Measurements from ENCODE around the gene TPRN. TPM values are rescaled to one million over a fixed set of nuclear protein-coding genes. Genes with fewer than 3 reads are reported as not detected.
A peak's percentile ranks its signal among the peaks of the same experiment; 100 is the strongest.

TPRN gene
- polyA plus RNA-seq, 1 donor from 2014 or later, result 8.1 TPM

DNA sequence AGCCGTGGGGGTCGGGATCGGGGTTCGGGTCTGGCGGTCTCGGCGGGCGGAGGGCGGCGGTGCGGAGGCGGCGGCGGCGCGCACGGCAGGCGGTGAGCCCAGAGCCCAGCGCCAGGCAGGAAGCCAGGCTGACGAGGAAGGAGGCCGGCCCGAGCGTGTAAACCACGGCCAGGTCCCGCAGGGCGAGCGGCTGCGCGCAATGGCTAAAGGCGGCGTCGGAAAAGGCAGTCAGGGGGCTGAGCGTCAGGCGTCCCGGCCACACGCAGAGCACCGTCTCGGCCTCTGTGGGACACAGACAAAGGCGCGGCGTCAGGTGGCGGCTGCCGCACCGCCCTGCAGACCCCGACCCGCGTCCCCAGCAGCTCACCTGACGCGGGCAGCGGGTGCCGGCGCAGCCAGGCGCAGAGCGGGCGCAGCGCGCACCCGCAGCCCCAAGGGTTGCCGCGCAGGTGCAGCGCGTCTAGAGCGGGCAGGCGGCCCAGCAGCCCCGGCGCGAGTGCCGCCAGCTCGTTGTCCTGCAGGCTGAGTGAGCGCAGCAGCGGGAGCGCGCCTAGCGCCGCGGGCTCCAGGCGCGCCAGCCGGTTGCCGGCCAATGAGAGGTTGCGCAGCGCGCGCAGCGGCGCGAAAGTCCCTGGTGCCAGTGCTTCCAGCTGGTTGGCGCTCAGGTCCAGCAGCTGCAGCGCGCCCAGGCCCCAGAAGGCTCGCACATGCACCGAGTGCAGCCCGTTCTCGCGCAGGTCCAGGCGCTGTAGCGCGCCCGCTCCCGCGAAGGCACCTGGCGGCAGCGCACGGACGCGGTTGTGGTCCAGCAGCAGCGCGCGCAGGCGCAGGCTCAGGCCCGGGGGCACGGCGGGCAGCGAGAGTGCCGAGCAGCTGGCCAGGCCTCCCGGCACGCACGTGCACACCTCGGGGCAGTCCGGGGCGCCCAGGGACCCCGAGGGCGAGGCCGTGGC lies 31.4 kb downstream of the TPRN start:
- Histone ChIP-seq H3K79me2 (replicated peaks; ENCODE audit: insufficient read depth, low read length) (no peaks in the 10 kb centered on the region), H4K20me1 (ENCODE audit: insufficient read depth) (no peaks in the 10 kb centered on the region), H2AFZ (ENCODE audit: low read depth, low read length) (peak overlapping the region; percentile 32), H3K9me3 (ENCODE audit: low read length) (no peaks in the 10 kb centered on the region), H3K27me3 (ENCODE audit: insufficient read depth, low read depth, low read length) (peaks cover 41% of the 10 kb centered on the region), H3K27ac (ENCODE audit: low read length) (peak overlapping the region; percentile 71), H3K9ac (ENCODE audit: low read length) (peak overlapping the region; percentile 82), H3F3A (ENCODE audit: insufficient read depth, low read length, poor library complexity, severe bottlenecking) (no peaks in the 10 kb centered on the region), H3K4me2 (ENCODE audit: low read length) (no peak overlapping the region), H3K36me3 (ENCODE audit: insufficient read depth, low read length) (no peaks in the 10 kb centered on the region), H3K4me3 (ENCODE audit: low read length) (peak overlapping the region; percentile 78), H3K9me2 (ENCODE audit: insufficient read depth, low read length) (no peaks in the 10 kb centered on the region)
- TF ChIP-seq TAF1 (IDR thresholded peaks at IDR 0.05; ENCODE audit: low read depth), result no peak
- peak; percentile 49 for TF ChIP-seq SMC3 (conservative IDR thresholded peaks at IDR 0.05; ENCODE audit: poor library complexity)
- TF ChIP-seq, protein P1, sequence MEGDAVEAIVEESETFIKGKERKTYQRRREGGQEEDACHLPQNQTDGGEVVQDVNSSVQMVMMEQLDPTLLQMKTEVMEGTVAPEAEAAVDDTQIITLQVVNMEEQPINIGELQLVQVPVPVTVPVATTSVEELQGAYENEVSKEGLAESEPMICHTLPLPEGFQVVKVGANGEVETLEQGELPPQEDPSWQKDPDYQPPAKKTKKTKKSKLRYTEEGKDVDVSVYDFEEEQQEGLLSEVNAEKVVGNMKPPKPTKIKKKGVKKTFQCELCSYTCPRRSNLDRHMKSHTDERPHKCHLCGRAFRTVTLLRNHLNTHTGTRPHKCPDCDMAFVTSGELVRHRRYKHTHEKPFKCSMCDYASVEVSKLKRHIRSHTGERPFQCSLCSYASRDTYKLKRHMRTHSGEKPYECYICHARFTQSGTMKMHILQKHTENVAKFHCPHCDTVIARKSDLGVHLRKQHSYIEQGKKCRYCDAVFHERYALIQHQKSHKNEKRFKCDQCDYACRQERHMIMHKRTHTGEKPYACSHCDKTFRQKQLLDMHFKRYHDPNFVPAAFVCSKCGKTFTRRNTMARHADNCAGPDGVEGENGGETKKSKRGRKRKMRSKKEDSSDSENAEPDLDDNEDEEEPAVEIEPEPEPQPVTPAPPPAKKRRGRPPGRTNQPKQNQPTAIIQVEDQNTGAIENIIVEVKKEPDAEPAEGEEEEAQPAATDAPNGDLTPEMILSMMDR (IDR thresholded peaks at IDR 0.05; ENCODE audit: poor library complexity, severe bottlenecking), result peak; percentile 44
- peak; percentile 76 for TF ChIP-seq POLR2AphosphoS5 (IDR thresholded peaks at IDR 0.05)
- peak; percentile 15 for TF ChIP-seq RAD21 (conservative IDR thresholded peaks at IDR 0.05)
- no peak for TF ChIP-seq EZH2 (IDR thresholded peaks at IDR 0.05; ENCODE audit: borderline replicate concordance, insufficient read depth, low read length, poor library complexity, severe bottlenecking)
- TF ChIP-seq EP300 (conservative IDR thresholded peaks at IDR 0.05; ENCODE audit: poor library complexity, severe bottlenecking), result peak; percentile 33
- TF ChIP-seq MXI1 (conservative IDR thresholded peaks at IDR 0.05; ENCODE audit: poor library complexity, severe bottlenecking), result peak; percentile 88
- TF ChIP-seq, protein P2, sequence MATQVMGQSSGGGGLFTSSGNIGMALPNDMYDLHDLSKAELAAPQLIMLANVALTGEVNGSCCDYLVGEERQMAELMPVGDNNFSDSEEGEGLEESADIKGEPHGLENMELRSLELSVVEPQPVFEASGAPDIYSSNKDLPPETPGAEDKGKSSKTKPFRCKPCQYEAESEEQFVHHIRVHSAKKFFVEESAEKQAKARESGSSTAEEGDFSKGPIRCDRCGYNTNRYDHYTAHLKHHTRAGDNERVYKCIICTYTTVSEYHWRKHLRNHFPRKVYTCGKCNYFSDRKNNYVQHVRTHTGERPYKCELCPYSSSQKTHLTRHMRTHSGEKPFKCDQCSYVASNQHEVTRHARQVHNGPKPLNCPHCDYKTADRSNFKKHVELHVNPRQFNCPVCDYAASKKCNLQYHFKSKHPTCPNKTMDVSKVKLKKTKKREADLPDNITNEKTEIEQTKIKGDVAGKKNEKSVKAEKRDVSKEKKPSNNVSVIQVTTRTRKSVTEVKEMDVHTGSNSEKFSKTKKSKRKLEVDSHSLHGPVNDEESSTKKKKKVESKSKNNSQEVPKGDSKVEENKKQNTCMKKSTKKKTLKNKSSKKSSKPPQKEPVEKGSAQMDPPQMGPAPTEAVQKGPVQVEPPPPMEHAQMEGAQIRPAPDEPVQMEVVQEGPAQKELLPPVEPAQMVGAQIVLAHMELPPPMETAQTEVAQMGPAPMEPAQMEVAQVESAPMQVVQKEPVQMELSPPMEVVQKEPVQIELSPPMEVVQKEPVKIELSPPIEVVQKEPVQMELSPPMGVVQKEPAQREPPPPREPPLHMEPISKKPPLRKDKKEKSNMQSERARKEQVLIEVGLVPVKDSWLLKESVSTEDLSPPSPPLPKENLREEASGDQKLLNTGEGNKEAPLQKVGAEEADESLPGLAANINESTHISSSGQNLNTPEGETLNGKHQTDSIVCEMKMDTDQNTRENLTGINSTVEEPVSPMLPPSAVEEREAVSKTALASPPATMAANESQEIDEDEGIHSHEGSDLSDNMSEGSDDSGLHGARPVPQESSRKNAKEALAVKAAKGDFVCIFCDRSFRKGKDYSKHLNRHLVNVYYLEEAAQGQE (IDR thresholded peaks at IDR 0.05; ENCODE audit: borderline replicate concordance), result peak; percentile 64

DNA sequence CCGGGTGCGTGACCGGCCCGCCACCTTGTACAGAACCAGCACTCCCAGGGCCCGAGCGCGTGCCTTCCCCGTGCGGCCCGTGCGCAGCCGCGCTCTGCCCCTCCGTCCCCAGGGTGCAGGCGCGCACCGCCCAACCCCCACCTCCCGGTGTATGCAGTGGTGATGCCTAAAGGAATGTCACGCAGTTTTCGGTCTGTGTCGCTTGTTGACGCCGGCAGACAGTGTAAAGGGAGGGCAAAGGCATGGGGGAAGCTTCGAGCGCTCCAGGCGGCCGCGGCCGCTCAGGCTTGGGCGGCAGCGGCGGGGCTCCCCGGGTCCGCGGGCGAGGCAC lies 32.0 kb downstream of the TPRN start:
- Histone ChIP-seq H2AFZ (ENCODE audit: low read depth, low read length) (no peak overlapping the region), H3K79me2 (replicated peaks; ENCODE audit: insufficient read depth, low read length) (no peaks in the 10 kb centered on the region), H3K27me3 (ENCODE audit: insufficient read depth, low read depth, low read length) (peaks cover 47% of the 10 kb centered on the region), H4K20me1 (ENCODE audit: insufficient read depth) (no peaks in the 10 kb centered on the region), H3K27ac (ENCODE audit: low read length) (peak overlapping the region; percentile 71), H3K9ac (ENCODE audit: low read length) (peak overlapping the region; percentile 82), H3F3A (ENCODE audit: insufficient read depth, low read length, poor library complexity, severe bottlenecking) (no peaks in the 10 kb centered on the region), H3K4me3 (ENCODE audit: low read length) (peak overlapping the region; percentile 78), H3K9me2 (ENCODE audit: insufficient read depth, low read length) (no peaks in the 10 kb centered on the region), H3K36me3 (ENCODE audit: insufficient read depth, low read length) (no peaks in the 10 kb centered on the region), H3K9me3 (ENCODE audit: low read length) (no peaks in the 10 kb centered on the region), H3K4me2 (ENCODE audit: low read length) (no peak overlapping the region)
- TF ChIP-seq, protein P2 (IDR thresholded peaks at IDR 0.05; ENCODE audit: borderline replicate concordance), result no peak
- no peak for TF ChIP-seq EZH2 (IDR thresholded peaks at IDR 0.05; ENCODE audit: borderline replicate concordance, insufficient read depth, low read length, poor library complexity, severe bottlenecking)
- no peak for TF ChIP-seq RAD21 (conservative IDR thresholded peaks at IDR 0.05)
- TF ChIP-seq TAF1 (IDR thresholded peaks at IDR 0.05; ENCODE audit: low read depth), result no peak
- TF ChIP-seq MXI1 (conservative IDR thresholded peaks at IDR 0.05; ENCODE audit: poor library complexity, severe bottlenecking), result no peak
- no peak for TF ChIP-seq POLR2AphosphoS5 (IDR thresholded peaks at IDR 0.05)
- TF ChIP-seq SMC3 (conservative IDR thresholded peaks at IDR 0.05; ENCODE audit: poor library complexity), result no peak
- TF ChIP-seq, protein P1 (IDR thresholded peaks at IDR 0.05; ENCODE audit: poor library complexity, severe bottlenecking), result no peak
